HG02642 (cell line): ENCODE measurements around the gene ALCAM.

Source experiments
- ATAC-seq: cut with Tn5 transposase; IDR thresholded peaks from one replicate; pipeline ENCODE4 v1.9.1; 2021; ENCODE audit warnings: mild to moderate bottlenecking; ENCODE audit not compliant: unreplicated experiment, poor library complexity

Gene ALCAM

GRCh38 chr3:105613120-105613519, 246.4 kb downstream of the ALCAM start:
- no peak for ATAC-seq

- no peak for ATAC-seq
These were observed 247.8 kb downstream of the ALCAM start for GRCh38 chr3:105614288-105615030.

GRCh38 chr3:105615814-105616213, 249.1 kb downstream of the ALCAM start:
- ATAC-seq: no peak

GRCh38 chr3:105616374-105617121, 249.8 kb downstream of the ALCAM start:
- ATAC-seq: no peak

GRCh38 chr3:105618556-105618955, 251.8 kb downstream of the ALCAM start:
- ATAC-seq: no peak

- ATAC-seq: no peak
These were observed 252.9 kb downstream of the ALCAM start for GRCh38 chr3:105619651-105620050.

GRCh38 chr3:105620236-105620635, 253.5 kb downstream of the ALCAM start:
- no peak for ATAC-seq

GRCh38 chr3:105622169-105622568, 255.5 kb downstream of the ALCAM start:
- ATAC-seq: no peak
